Endometrium (tissue), 2 donors: ENCODE measurements around the gene ISCU.
"Not testable (repeated sequence)": the region's sequence is repeated elsewhere in the genome, so short reads cannot be mapped to it uniquely, and the experiment has no call there.

Experiments used
- FAIRE-seq: peaks from 2 replicates; lab custom pipeline; 2012; peaks lifted over from hg19 to GRCh38; lab: Jason Lieb, UNC
- donor health status: control.
- donor health status: control.

ISCU gene

DNA sequence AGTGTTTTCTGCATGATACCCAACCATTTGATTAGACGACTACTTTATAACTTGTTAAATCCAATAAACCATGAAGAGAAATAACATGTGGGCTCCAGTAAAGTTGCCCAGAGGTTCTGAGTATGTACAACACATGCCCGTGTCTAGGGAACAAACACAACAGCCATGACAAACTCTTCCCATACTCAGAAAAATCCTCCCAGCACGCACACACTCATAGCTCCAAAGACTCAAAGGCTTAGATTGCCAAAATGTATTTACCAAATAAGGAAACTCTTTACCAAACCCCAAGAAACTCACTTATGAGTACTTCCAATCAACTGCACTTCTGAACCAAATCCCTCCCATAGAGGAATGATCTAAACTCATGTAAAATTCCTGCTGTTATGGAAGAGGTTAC is 18.7 kb upstream of the ISCU start:
- FAIRE-seq, result no peak

DNA sequence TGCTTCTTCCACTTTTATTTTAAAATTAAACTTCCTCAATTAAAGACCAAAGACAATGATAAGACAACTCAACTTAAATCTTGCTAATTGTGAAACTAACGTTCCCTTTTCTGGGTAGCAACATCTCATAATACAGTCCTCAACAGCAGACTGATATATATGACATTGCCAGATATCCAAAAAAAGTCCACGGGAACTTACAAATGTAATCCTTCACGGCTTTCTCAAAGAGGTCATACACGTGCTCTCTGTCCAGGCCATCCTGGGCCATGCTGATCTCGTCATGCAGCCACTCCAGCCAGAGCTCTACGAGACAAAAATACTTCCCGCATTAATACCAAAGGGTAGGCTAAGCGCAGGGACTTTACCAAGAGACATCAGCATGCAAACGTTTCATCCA is 14.7 kb upstream of the ISCU start:
- no peak for FAIRE-seq

DNA sequence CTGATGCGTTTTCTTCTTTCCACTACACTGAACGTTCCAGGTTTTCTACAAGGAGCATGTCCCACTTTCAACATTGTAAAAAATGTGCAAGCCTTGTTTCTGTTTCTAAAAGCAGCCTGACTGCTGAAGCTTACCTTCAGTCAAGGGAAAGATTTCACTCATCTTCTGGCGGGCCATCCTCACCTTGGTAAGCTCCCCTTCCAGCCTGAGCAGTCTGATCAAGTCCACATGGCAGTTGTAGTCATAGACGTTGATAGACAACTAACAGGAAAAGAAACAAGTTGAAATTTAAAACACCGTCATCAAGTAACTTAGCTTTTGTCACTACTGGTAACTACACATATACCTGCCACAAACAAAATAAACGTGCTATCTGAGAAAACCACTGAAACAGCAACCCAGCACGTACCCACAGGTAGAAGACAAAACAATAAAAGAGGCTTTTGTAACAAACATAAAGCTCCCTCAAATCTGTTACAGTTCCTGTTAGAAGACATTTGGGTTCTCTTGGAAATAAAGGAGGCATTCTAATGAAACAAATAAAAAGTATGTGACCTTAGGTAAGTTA is 13.4 kb upstream of the ISCU start:
- no peak for FAIRE-seq

DNA sequence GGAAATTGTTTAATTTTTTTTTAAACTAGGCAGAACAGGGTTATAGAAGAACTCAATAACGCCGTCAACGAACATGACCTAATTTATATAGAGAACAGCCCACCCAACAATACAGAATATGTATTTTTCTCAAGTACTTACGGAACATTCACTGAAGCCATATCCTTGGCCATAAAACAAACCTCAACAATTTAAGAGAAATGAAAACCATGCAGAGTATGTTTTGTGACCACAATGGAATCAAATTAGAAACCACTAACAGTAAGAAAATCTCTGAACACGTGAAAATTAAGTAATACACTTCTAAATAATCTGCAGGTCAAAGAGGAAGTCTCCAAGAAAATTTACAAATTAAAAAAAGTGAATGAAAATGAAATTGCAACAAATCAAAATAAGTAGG is 10.9 kb upstream of the ISCU start:
- no peak for FAIRE-seq

DNA sequence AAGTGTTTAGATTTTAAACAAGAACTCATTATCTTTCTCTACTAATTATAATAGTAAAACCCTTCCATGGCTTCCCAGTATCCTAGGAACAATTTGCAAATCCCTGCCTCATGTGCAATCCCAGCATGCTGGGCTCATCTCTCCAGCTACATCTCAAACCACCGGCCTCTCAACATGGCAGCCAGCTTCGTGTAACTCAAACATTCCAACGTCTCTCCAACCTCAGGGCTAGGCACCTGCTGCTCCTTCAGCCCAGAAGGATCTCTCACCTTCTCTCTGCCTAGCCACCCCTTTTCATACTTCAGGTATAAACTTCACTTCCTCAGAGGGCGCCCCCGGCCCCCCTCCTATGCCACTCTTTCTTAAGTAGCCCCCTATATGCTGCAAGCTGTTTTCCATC is 8.6 kb upstream of the ISCU start:
- FAIRE-seq, result no peak

DNA sequence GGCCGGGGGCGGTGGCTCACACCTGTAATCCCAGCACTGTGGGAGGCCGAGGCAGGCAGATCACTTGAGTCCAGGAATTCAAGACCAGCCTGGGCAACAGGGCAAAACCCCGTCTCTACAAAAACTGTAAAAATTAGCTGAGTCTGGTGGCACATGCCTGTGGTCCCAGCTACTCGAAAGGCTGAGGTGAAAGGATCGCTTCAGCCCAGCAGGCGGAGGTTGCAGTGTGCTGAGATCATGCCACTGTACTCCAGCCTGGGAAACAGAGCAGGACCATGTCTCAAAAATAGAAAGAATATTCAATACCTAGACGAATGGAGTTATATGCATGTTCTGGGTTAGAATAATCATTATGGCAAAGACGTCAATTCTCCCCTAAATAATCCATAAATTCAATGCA is 7.0 kb upstream of the ISCU start:
- FAIRE-seq, result not testable (repeated sequence)

DNA sequence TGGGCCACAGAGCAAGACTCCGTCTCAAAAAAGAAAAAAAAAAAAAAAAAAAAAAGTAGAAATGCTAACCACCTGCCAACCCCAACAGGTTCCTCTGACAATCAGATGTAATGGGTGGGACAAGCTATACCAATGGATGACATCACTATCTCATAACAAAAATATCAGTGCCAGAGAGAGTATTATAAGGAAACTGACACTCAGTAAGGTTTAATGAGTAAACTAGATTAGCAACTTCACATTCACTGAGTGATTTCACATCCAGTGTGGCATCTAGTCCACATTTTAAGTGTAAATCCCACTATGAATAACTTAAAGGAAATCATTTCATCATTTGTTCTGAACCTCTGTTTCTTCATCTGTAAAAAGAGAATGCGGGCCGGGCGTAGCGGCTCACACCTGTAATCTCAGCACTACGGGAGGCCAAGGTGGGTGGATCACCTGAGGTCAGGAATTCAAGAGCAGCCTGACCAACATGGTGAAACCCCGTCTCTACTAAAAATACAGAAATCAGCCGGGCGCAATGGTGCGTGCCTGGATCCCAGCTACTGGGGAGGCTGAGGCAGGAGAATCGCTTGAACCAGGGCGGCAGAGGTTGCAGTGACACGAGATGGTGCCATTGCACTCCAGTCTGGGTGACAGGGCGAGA is 3.3 kb upstream of the ISCU start:
- no peak for FAIRE-seq

DNA sequence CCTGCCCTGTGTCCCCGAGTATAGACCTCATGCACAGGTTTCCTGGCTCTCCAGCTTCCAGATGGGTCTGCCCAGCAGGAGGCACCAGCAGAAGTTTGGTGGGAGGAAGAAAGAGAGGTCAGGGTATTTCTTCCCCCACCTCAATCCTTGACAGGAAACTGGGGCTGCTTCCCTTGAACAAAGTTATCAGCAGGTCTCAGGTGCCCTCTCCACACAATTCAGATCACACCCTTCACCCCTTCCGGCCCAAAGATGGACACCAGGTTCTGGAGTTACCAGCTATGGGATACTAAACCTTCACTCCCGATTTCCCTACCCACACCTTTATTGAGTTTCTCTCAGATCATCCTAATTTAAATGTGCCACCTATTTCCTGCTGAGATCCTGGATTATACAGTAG is 2.6 kb upstream of the ISCU start:
- no peak for FAIRE-seq

DNA sequence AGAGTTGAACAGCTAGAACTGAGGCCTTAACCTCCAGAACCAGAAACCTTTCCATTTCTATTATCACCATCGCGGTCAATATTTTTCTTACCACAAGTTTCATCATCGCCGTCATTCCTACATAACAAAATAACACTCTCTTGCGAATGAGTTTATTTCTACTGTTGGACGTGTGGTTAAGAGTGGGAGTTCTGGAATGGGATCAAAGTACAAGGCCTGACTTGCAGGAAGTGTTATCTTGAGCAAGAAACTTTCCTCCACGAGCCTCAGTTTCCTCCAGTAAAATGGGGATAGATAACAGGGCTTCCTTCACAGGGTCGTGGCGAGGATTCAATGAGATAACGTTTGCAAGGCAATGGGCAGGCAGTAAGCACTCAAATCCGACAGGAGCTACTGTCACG is 2.1 kb upstream of the ISCU start:
- FAIRE-seq, result no peak

DNA sequence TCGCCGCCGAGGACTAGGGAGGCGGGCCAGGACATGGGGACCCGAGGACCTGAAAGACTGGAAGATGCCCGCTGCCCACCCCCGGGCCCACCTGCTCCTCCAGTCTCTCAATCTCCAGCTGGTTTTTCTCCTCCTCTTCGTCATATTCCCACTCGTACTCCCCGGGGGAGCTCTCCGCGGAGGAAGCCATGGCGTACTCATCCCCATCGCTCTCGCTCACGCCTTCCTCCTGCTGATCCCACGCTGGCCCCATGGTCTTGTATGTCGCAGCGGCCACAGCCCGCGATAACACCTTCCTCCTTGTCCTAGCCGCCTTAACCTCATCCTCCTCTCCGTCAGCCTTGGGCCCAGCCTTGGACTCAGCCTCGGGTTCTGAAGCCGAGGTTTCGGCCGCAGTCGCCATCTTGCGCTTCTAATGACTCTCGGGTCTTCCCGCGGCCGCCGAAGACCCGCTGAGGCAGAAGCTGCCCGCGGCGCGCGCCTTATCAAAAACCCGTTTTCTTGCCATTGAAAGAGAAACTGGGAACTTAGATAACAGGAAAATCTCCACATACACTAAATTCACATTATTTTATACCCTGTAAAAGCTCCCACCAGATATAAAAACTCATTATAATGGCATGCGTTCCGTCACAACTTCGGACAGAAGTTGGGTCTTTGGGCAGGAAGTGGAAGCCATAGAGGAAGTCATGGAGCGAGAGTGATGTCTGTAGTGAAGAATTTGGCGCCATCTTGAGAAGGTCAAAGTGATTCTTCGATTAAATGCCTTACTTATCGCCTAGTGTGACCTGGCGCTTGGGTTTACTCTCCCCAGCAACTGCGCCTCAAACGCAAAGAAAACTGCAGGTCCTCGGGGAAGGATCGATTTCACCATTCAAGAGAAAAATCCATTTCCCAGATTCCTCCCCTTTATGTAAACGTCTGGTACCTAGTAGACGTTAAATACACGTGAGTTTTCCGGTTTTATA is 1.4 kb upstream of the ISCU start, which contains the start of gene SART3:
TSS of gene SART3 (minus strand) at position 422 of the 968 bp plus-strand sequence. CDS start at position 403, 19 bp downstream.
- no peak for FAIRE-seq

DNA sequence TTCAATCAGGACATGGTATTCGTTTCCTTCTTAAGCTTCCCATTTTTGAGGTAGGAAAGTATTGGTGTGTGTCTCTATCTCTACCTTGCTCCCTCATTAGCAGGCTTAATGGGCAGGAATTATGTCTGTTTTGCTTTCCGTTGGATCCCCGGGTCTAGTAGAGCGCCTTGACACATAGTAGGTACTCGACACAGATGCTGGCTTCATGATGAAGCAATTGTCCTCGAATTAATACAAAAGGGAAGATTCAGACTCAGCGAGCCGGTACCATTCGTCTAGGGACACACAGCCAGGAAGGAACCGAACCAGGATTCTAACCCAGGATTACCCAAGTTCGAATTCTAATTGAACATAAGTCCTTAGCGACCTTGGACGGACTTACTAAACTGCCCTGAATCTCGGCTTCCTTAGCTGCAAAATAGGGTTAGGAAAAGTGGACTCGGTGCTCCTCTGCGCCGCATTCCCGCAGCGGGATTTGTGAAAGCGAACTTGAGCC is 496 bp upstream of the ISCU start:
- no peak for FAIRE-seq

DNA sequence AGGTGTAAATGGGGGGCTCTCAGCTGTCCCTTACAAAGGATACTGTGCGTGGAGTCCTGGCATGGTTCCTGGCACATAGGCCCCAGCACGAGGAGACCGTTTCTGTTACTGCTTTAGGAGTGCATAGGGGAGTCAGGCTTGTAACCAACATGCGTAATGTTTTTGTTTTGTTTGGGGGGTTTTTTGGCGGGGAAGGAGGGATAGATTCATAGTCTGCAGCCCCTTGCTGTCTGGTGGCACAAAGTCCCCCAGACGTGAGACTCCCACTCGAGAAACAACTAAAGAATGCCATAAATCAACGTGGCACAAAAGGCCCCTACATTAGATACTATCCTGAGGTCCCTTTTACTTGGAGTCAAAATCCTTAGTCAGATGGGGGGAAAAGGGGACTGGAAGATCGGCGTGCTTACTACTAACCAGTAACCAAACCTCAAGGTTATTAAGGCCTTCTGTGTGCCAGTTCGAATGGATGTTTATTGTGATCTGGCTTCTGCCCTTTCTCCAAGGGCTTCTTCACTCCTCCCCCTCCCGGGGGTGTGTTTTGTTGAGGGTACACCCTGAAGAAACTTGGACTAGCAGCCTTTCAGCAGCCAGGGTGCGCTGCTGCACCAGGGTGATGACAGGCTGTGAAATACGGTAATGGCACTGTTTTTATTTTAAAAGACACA is 874 bp downstream of the ISCU start:
- no peak for FAIRE-seq

DNA sequence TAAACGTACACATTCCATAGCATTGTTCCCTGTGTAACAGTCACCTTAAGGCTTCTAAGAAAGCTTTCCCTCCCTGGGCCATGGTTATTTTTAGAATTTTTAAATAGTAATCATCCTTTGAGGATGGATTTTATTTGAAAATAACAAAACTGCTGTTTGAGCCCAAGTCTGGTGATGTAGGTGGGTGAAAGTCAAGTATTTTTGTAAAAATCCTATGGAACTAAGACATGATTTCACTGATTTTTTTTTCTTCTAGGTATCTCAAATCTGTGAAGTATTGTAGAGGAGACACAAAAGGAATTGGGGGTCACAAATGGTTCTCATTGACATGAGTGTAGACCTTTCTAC is 1.4 kb downstream of the ISCU start:
- no peak for FAIRE-seq

DNA sequence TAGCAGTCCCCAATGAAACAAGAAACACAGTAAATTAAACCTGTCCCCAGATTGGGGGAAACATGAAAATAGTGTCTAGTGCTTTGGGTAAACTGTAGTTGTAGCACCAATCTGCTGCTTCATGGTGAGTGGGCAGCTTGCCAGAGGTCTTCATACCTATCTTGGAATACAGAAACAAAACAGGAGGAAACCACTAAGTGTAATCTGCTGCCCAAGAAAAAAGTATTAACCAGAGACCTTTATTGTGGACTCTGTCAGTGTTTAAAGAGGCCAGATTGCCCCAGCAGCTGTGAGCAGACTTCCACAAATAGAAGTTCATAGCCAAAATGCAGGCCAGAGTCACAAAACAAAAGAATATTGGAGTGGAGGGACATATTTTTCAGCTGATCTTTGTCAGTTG is 2.3 kb downstream of the ISCU start:
- no peak for FAIRE-seq

DNA sequence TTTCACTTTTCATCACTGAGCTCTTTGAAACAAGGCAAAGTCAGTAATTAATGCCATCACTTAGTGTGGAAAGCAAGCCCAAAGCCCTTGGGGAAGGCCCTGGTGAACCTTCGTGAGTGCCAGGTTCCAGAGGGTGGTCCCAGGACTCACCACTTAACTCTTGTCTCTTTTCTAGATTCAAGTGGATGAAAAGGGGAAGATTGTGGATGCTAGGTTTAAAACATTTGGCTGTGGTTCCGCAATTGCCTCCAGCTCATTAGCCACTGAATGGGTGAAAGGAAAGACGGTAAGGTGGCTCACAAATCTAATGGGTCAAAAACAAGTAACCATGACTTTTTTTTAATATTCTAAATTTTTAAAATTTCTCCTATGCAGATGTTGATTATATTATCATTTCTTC is 2.8 kb downstream of the ISCU start:
- no peak for FAIRE-seq

DNA sequence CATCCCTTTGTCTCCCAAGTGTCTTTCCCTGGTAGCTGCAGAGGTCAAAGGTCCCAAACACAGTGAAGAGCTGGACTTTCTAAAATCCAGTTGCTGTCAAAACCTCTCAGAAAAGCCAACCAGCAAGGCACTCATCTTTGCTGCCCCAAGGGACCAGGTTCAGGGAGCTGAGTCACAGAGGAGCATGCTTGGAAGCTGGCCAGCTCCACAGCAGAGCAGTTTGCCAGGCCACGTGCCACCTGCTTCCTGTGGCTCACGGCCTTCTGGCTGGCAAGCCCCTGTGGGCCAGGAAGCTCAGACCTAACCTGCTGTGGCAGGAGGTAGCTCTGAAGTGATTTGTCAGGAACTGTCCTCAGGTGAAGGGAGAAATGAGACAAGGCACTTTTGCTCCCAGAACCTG is 3.6 kb downstream of the ISCU start:
- no peak for FAIRE-seq

DNA sequence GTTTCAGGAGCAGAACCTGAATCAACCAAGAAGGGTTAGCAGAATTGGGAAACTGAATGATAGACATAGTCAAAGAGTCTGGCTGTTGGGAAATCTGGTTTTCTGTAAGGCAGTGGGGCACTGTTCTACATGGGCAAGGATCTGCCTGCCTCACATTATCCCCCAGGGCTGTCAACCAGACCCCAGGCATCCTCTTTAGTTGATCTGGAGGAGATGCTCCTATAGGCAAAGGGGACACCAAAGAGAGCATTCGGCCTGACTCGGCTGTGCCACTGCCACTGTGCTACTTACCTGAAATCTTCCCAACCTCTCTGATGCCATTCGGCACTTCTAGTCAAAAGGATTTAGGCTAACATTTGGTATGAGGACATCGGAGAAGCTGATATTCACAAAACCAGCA is 4.1 kb downstream of the ISCU start:
- no peak for FAIRE-seq

DNA sequence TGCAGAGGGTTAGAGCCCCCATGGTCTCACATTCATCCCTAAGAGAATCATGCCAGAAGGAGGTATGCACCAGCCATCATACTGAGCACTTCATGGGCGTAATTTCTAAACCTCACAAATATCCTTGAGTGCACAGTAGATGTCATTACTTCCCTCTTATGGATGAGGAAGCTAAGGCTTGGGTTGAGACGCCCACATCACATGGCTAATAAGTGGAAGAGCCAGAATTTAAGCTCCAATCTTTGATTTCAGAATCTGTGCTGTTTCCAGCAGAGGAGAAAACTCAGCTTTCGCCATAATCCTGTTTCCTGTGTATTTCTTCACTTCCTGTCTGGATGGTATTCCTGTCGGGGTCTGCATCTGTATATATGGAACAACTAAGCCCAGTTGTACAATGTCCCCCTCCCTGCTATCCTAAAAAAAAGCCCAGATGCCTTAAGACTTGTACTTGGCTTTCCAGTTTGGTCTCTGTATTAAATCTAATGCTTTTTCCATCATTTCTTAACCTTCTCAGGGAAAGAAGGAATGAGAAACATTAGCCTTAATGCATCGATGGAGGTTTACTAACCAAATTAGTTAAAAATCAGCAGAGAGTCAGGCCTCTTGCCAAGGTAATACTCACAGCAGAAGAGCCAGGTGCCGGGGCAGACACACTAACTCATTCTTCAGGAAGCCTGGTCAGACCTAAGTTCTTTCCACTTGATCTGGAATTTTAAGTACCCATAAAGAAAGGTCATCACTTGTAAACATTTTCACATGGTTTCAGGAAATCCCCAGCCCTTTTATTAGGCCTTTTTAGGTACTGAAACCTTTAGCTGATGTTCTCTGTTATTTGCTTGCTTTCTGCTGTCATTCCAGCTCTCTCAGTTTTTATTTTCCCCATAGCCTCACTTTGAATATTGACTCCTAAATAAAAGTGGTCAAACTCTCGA is 5.3 kb downstream of the ISCU start:
- FAIRE-seq, result no peak

DNA sequence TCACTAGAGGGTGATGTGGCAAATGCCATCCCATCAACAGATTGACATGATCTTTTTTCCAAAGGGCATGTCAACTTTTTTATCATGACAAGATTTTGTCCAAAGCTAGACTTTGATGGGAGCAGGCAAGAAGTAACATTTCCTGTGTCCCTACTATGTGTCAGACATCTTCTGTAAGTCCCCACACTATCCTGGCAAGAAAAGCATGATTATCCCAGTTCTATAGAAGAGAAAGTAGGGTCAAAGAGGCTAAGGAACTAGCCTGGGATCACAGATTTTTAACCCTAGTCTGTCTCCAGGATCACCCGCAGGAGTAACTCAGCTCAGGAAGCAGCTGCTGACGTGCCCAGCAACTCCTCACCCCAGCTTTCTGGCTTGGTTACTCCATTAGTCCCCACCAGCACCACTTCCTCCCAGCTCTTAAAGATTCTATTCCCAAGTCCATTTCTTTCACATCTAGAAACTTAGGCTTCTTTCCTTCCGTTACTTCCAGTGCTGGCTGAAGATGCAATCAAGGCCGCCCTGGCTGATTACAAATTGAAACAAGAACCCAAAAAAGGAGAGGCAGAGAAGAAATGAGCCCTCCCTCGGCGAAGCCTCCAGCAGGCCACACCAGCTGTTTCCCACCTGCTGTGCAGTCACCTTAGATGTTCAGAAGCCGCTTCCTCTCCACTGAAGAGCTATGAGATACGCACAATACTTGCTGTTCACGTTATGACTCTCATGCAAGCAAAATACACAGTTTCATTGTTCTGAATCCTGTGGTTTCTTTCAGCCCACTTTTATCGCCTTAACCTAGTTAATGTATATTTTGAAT is 6.2 kb downstream of the ISCU start:
- no peak for FAIRE-seq

DNA sequence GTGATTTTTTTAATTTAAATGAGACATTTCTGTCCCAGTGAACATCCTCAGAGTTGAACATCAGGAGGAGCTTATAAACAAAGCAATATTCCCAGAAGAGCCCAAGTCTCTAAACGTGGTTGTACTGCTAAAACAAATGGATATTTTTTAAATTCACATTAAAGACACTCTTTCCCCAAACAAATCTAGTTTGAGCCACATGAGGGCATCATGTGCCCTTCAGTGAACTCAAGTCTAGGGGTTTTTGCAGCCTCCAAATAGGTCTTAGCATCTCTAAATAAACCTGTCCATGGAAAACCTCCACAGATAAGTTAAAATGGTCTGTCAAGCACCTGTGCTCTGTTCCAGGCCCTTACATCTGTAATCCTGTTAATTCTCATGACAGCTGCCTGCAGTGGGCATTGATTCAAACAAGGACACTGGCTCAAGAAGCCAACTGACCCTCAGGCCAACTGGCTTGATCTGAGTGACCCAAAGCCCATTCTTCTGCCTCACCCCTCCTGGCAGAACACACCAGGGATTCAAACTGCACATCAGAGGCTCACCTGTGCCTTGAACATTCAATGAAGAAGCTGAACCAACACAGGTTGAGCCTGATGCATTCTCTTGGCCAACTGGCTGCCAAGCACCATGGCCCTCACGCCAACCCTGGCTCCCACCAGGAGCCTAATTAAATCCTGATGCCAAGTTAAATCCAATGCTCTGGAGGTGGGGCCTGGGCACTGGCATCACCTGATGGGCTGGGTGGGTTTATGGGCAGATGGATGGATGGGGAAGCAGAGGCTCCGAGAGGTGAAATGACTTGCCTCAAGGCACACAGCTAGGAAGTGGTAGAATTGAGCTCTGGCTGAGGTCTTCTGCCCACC is 8.6 kb downstream of the ISCU start:
- FAIRE-seq, result no peak
